ENCODE results near the gene CLMN. TPM values are rescaled to one million over a fixed set of nuclear protein-coding genes. Genes with fewer than 3 reads are reported as not detected.
A peak's percentile ranks its signal among the peaks of the same experiment; 100 is the strongest.

The CLMN gene
- total and polyA plus RNA-seq, 10 of the 15 experiments (the other 5 are each of a cell fraction or from before 2014, with no cell fraction given), result 7.8 to 49.3 (median 18.5) TPM

DNA sequence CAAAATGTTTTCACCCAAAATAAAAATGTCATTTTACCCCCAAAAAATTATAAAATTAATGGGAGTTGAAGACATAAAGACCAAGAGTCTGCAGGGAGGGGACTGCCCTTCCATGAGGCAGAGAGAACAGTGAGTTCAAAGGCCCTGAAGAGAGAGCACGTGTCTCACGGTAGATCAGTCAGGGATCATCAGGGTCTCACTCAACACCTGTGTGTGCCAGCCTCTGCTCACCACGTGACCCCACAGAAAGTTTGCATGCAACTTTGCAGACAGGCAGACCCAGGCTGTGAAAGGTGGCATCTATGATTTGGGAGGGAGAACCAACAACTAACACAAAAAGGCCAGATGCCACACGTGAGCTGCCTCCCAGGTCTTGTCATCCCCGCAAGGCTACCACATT lies 33.1 kb downstream of the CLMN start:
- ChIA-PET CTCF (no interaction called here), SMC1A (ENCODE audit: uncharacterized antibody, unreplicated experiment) (interaction anchor here (1.8 kb wide), 1 partner anchor 21 kb away, joined by 4 read pairs; no protein-coding TSS in a partner anchor), RAD21 (ENCODE audit: unreplicated experiment) (no interaction called here), POLR2A (no interaction called here)
- Histone ChIP-seq H4K20me1 (ENCODE audit: control insufficient read depth, insufficient read depth) (no peaks in the 10 kb centered on the region), H3K4me2 (ENCODE audit: control insufficient read depth, insufficient read depth) (no peak overlapping the region), H2AFZ (ENCODE audit: control insufficient read depth, low read depth, low read length) (no peak overlapping the region), H3K27ac (ENCODE audit: control insufficient read depth, insufficient read depth) (no peak overlapping the region), H3K9ac (ENCODE audit: control insufficient read depth, insufficient read depth, low read length) (no peak overlapping the region), H3K36me3 (ENCODE audit: control insufficient read depth in 2 of 2, insufficient read depth in 2 of 2, low read length in 1 of 2) (peaks cover 0 to 2% of the 10 kb centered on the region in 2 experiments; a peak in 1 of 4 replicates), H3K79me2 (ENCODE audit: control insufficient read depth, insufficient read depth, low read length) (no peaks in the 10 kb centered on the region), H3K4me1 (ENCODE audit: control insufficient read depth, insufficient read depth, low read length) (0 out of 2 replicates have a peak, but pooled peaks cover 3% of the 10 kb centered on the region), H3K9me3 (replicated peaks; ENCODE audit: control insufficient read depth, insufficient read depth, low read length) (no peaks in the 10 kb centered on the region; the same call in 2 of the 3 replicates), H3K4me3 (no peak overlapping the region), H3K27me3 (replicated peaks in 1 of 2; ENCODE audit: control insufficient read depth in 2 of 2, insufficient read depth in 2 of 2, low read length in 1 of 2) (no peaks in the 10 kb centered on the region)
- no TSS peak for BruUV-seq (replicated peaks)
- FAIRE-seq (no peak), DNase-seq (ENCODE audit: low read depth, low spot score) (no peak), ATAC-seq (no peak)
- WGBS (ENCODE audit: insufficient coverage, insufficient replicate concordance, low lambda C conversion rate, missing lambda C conversion rate), result 41% methylated on average over 5 of the region's 5 CpGs
- intact Hi-C loops (cut with micrococcal nuclease; ENCODE audit: unreplicated experiment) (no loop called here), in situ Hi-C loops (cut with MboI) (no loop called here)
- TF ChIP-seq SIN3A (IDR thresholded peaks at IDR 0.05; ENCODE audit: low read depth, low read length) (no peak), BHLHE40 (IDR thresholded peaks at IDR 0.05; ENCODE audit: borderline replicate concordance in 1 of 2, low read depth in 2 of 2, low read length in 1 of 2) (peak in 1 of 2 experiments; percentile 12; a peak in 1 of 4 replicates)
- TF ChIP-seq, protein P1, sequence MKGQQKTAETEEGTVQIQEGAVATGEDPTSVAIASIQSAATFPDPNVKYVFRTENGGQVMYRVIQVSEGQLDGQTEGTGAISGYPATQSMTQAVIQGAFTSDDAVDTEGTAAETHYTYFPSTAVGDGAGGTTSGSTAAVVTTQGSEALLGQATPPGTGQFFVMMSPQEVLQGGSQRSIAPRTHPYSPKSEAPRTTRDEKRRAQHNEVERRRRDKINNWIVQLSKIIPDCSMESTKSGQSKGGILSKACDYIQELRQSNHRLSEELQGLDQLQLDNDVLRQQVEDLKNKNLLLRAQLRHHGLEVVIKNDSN (IDR thresholded peaks at IDR 0.05; ENCODE audit: borderline replicate concordance, extremely low read length, insufficient read depth, low read depth, low read length), result peak; percentile 45

DNA sequence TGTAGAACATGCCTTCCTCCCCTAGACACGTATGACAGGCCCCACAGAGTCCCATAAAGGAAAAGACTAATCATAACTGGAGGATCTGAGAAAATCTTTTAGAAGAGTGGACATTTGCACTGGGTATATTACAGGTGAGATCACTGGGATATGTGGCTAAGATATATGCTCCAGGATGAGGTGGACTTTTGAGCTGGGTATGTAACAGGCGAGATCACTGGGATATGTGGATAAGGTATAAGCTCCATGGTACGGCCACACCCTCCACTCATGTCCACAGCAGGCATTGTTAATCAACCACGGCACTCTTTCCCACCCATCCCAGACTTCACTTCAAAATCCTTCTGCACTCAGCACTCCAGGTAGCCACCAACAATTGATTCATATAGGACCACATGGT lies 34.1 kb downstream of the CLMN start:
- no peak for DNase-seq (ENCODE audit: low read depth, low spot score)
- TF ChIP-seq, protein P1 (IDR thresholded peaks at IDR 0.05; ENCODE audit: borderline replicate concordance, extremely low read length, insufficient read depth, low read depth, low read length), result no peak
- TF ChIP-seq SIN3A (IDR thresholded peaks at IDR 0.05; ENCODE audit: low read depth, low read length), result no peak
- no peak for TF ChIP-seq HDGF (IDR thresholded peaks at IDR 0.05)
- no peak for TF ChIP-seq SMARCA5 (IDR thresholded peaks at IDR 0.05)
- TF ChIP-seq FOXK2 (IDR thresholded peaks at IDR 0.05), result no peak
- no peak for TF ChIP-seq SREBF1 (IDR thresholded peaks at IDR 0.05; ENCODE audit: low read length)
- TF ChIP-seq SIX5 (IDR thresholded peaks at IDR 0.05; ENCODE audit: low read depth, low read length, severe bottlenecking), result no peak
- TF ChIP-seq RAD51 (IDR thresholded peaks at IDR 0.05), result no peak
- TF ChIP-seq ZSCAN29 (IDR thresholded peaks at IDR 0.05), result no peak
- in situ Hi-C loops (cut with MboI) (no loop called here), intact Hi-C loops (cut with micrococcal nuclease; ENCODE audit: unreplicated experiment) (no loop called here)
- CTCF ChIA-PET, result no interaction called here
- no peak overlapping the region for H3K4me2 ChIP-seq (ENCODE audit: control insufficient read depth, insufficient read depth)
- H3K79me2 ChIP-seq (ENCODE audit: control insufficient read depth, insufficient read depth, low read length), result no peaks in the 10 kb centered on the region
- H4K20me1 ChIP-seq (ENCODE audit: control insufficient read depth, insufficient read depth), result no peaks in the 10 kb centered on the region
- RAD21 ChIA-PET (ENCODE audit: unreplicated experiment), result no interaction called here
- H3K36me3 ChIP-seq (ENCODE audit: control insufficient read depth in 2 of 2, insufficient read depth in 2 of 2, low read length in 1 of 2), result peaks cover 0 to 2% of the 10 kb centered on the region in 2 experiments; a peak in 1 of 4 replicates
- H3K4me3 ChIP-seq, result no peak overlapping the region
- no peak overlapping the region for H2AFZ ChIP-seq (ENCODE audit: control insufficient read depth, low read depth, low read length)
- H3K9me3 ChIP-seq (replicated peaks; ENCODE audit: control insufficient read depth, insufficient read depth, low read length), result no peaks in the 10 kb centered on the region; the same call in 2 of the 3 replicates
- no peak for FAIRE-seq
- POLR2A ChIA-PET, result interaction anchor here (0.5 kb wide), 1 partner anchor 182 kb away, joined by 3 read pairs; no protein-coding TSS in a partner anchor
- H3K27ac ChIP-seq (ENCODE audit: control insufficient read depth, insufficient read depth), result no peak overlapping the region
- WGBS (ENCODE audit: insufficient coverage, insufficient replicate concordance, low lambda C conversion rate, missing lambda C conversion rate), result 39% methylated on average over 4 of the region's 4 CpGs
- ATAC-seq, result no peak
- no TSS peak for BruUV-seq (replicated peaks)
- 0 out of 2 replicates have a peak, but pooled peaks cover 3% of the 10 kb centered on the region for H3K4me1 ChIP-seq (ENCODE audit: control insufficient read depth, insufficient read depth, low read length)
- no peaks in the 10 kb centered on the region for H3K27me3 ChIP-seq (replicated peaks in 1 of 2; ENCODE audit: control insufficient read depth in 2 of 2, insufficient read depth in 2 of 2, low read length in 1 of 2)
- no peak overlapping the region for H3K9ac ChIP-seq (ENCODE audit: control insufficient read depth, insufficient read depth, low read length)
- SMC1A ChIA-PET (ENCODE audit: uncharacterized antibody, unreplicated experiment), result no interaction called here

Data from GM12878 (cell line).